Mesendoderm (in vitro differentiated cells): ENCODE results near the gene GAD1.

ENCODE experiments used
- DNase-seq: peaks from one replicate; pipeline ENCODE4 v3.0.0; 2013
- H2AK5ac ChIP-seq: 2 replicates; pipeline ENCODE4 v1.6.1; 2013; ENCODE audit warnings: low read length, inconsistent platforms
- H2BK120ac ChIP-seq: 2 replicates; pipeline ENCODE4 v1.6.1; 2013; ENCODE audit warnings: low read depth, mild to moderate bottlenecking, low read length, moderate library complexity, mixed read lengths
- H2BK15ac ChIP-seq: replicated peaks from 2 replicates; pipeline ENCODE4 v1.6.1; 2013; ENCODE audit warnings: low read depth, mild to moderate bottlenecking, moderate library complexity
- H2BK5ac ChIP-seq: 2 replicates; pipeline ENCODE4 v1.6.1; 2013; ENCODE audit warnings: low read length, inconsistent platforms
- H3K18ac ChIP-seq: 2 replicates; pipeline ENCODE4 v1.6.1; 2013; ENCODE audit warnings: mild to moderate bottlenecking, low read length, mixed read lengths
- H3K23ac ChIP-seq: one replicate; pipeline ENCODE4 v1.6.1; 2013; ENCODE audit warnings: low read length
- H3K27ac ChIP-seq: 2 replicates; pipeline ENCODE4 v1.5.1; 2013; ENCODE audit warnings: low read depth, mild to moderate bottlenecking, inconsistent platforms, low read length, moderate library complexity
- H3K27me3 ChIP-seq: 2 replicates; pipeline ENCODE4 v1.6.1; 2013; ENCODE audit warnings: low read length, control low read depth, mild to moderate bottlenecking, inconsistent platforms; ENCODE audit not compliant: insufficient read depth, poor library complexity
- H3K36me3 ChIP-seq: 2 replicates; pipeline ENCODE4 v1.6.1; 2013; ENCODE audit warnings: low read length, inconsistent platforms; ENCODE audit not compliant: control insufficient read depth, insufficient read depth
- H3K4ac ChIP-seq: one replicate; pipeline ENCODE4 v1.6.1; 2013; ENCODE audit warnings: low read depth, mild to moderate bottlenecking, low read length, moderate library complexity
- H3K4me1 ChIP-seq: 2 replicates; pipeline ENCODE4 v1.6.1; 2013; ENCODE audit warnings: low read depth, low read length, inconsistent platforms; ENCODE audit not compliant: control insufficient read depth
- H3K4me2 ChIP-seq: 2 replicates; pipeline ENCODE4 v1.6.1; 2013; ENCODE audit warnings: low read length
- H3K4me3 ChIP-seq: 2 replicates; pipeline ENCODE4 v1.5.1; 2013; ENCODE audit warnings: mild to moderate bottlenecking, low read length
- H3K56ac ChIP-seq: one replicate; pipeline ENCODE4 v1.6.1; 2013; ENCODE audit warnings: low read length
- H3K79me1 ChIP-seq: 2 replicates; pipeline ENCODE4 v1.6.1; 2013; ENCODE audit warnings: low read length, inconsistent platforms
- H3K79me2 ChIP-seq: 2 replicates; pipeline ENCODE4 v1.6.1; 2013; ENCODE audit warnings: mild to moderate bottlenecking, low read length; ENCODE audit not compliant: control insufficient read depth, insufficient read depth
- H3K9ac ChIP-seq: 2 replicates; pipeline ENCODE4 v1.6.1; 2013; ENCODE audit warnings: low read length, inconsistent platforms
- H4K5ac ChIP-seq: one replicate; pipeline ENCODE4 v1.6.1; 2013; ENCODE audit warnings: low read length
- H4K8ac ChIP-seq: one replicate; pipeline ENCODE4 v1.6.1; 2013; ENCODE audit warnings: low read depth, mild to moderate bottlenecking, control low read depth, low read length, moderate library complexity
- WGBS: extraction: QIAGEN DNeasy Blood & Tissue Kit; methylation state at CpG from one replicate; pipeline ENCODE4 v1.1.7; 2013; ENCODE audit warnings: low lambda C conversion rate, missing lambda C conversion rate; ENCODE audit not compliant: insufficient coverage; ENCODE audit errors: extremely low coverage; 5-methylcytosine and 5-hydroxymethylcytosine counted together

Gene GAD1

GRCh38 chr2:170819680-170820664, 3.3 kb downstream of the GAD1 start:
- Histone ChIP-seq H3K4me3 (no peak overlapping the region), H2BK120ac (no peak overlapping the region), H3K27me3 (no peaks in the 10 kb centered on the region), H4K8ac (no peak overlapping the region), H3K79me1 (no peaks in the 10 kb centered on the region), H3K36me3 (no peaks in the 10 kb centered on the region), H3K4me2 (peak overlapping the region; percentile 36), H3K18ac (peak overlapping the region; percentile 16), H3K4me1 (peaks cover 20% of the 10 kb centered on the region), H2BK5ac (no peak overlapping the region), H2BK15ac (no peak overlapping the region), H3K9ac (peak overlapping the region; percentile 47), H3K23ac (peak overlapping the region; percentile 73), H4K5ac (no peak overlapping the region), H3K56ac (peak overlapping the region; percentile 59), H2AK5ac (no peak overlapping the region), H3K79me2 (peaks cover 5% of the 10 kb centered on the region), H3K27ac (no peak overlapping the region), H3K4ac (no peak overlapping the region)
- no CpG with 5 or more reads among the region's 45 CpGs for WGBS
- peak; percentile 90 for DNase-seq

GRCh38 chr2:170820757-170821530, 4.3 kb downstream of the GAD1 start:
- no peaks in the 10 kb centered on the region for H3K27me3 ChIP-seq
- no CpG with 5 or more reads among the region's 18 CpGs for WGBS
- no peak overlapping the region for H4K8ac ChIP-seq
- peak overlapping the region; percentile 42 for H3K18ac ChIP-seq
- peak overlapping the region; percentile 98 for H3K4me2 ChIP-seq
- H3K36me3 ChIP-seq: no peaks in the 10 kb centered on the region
- H3K23ac ChIP-seq: no peak overlapping the region
- no peak overlapping the region for H4K5ac ChIP-seq
- no peak overlapping the region for H2BK5ac ChIP-seq
- no peaks in the 10 kb centered on the region for H3K79me1 ChIP-seq
- no peak overlapping the region for H2BK15ac ChIP-seq
- H3K4ac ChIP-seq: no peak overlapping the region
- peak overlapping the region; percentile 89 for H3K56ac ChIP-seq
- no peak overlapping the region for H2BK120ac ChIP-seq
- H3K27ac ChIP-seq: no peak overlapping the region
- peak overlapping the region; percentile 43 for H3K9ac ChIP-seq
- H3K4me3 ChIP-seq: no peak overlapping the region
- DNase-seq: peak; percentile 67
- H2AK5ac ChIP-seq: peak overlapping the region; percentile 41
- peaks cover 5% of the 10 kb centered on the region for H3K79me2 ChIP-seq
- peaks cover 20% of the 10 kb centered on the region for H3K4me1 ChIP-seq

GRCh38 chr2:170821531-170822289, 5.0 kb downstream of the GAD1 start:
- DNase-seq: peak; percentile 46
- H3K9ac ChIP-seq: peak overlapping the region; percentile 78
- peak overlapping the region; percentile 42 for H3K18ac ChIP-seq
- H4K8ac ChIP-seq: no peak overlapping the region
- H3K4ac ChIP-seq: no peak overlapping the region
- peak overlapping the region; percentile 98 for H3K4me2 ChIP-seq
- no peak overlapping the region for H2AK5ac ChIP-seq
- H3K79me2 ChIP-seq: peaks cover 4% of the 10 kb centered on the region
- H2BK5ac ChIP-seq: no peak overlapping the region
- no peak overlapping the region for H4K5ac ChIP-seq
- peak overlapping the region; percentile 45 for H3K23ac ChIP-seq
- peaks cover 20% of the 10 kb centered on the region for H3K4me1 ChIP-seq
- no peaks in the 10 kb centered on the region for H3K27me3 ChIP-seq
- no peak overlapping the region for H2BK15ac ChIP-seq
- H3K79me1 ChIP-seq: no peaks in the 10 kb centered on the region
- H3K36me3 ChIP-seq: no peaks in the 10 kb centered on the region
- no CpG with 5 or more reads among the region's 40 CpGs for WGBS
- H3K4me3 ChIP-seq: peak overlapping the region; percentile 41
- H2BK120ac ChIP-seq: no peak overlapping the region
- H3K27ac ChIP-seq: no peak overlapping the region
- peak overlapping the region; percentile 89 for H3K56ac ChIP-seq

GRCh38 chr2:170822290-170823087, 5.8 kb downstream of the GAD1 start:
- Histone ChIP-seq H3K36me3 (no peaks in the 10 kb centered on the region), H3K4me3 (no peak overlapping the region), H2BK15ac (no peak overlapping the region), H3K9ac (peak overlapping the region; percentile 78), H3K4me1 (peaks cover 20% of the 10 kb centered on the region), H3K79me1 (no peaks in the 10 kb centered on the region), H3K4me2 (peak overlapping the region; percentile 98), H3K56ac (peak overlapping the region; percentile 89), H2BK5ac (no peak overlapping the region), H2AK5ac (no peak overlapping the region), H3K4ac (no peak overlapping the region), H4K8ac (no peak overlapping the region), H3K18ac (peak overlapping the region; percentile 65), H3K79me2 (peaks cover 4% of the 10 kb centered on the region), H4K5ac (no peak overlapping the region), H3K27ac (no peak overlapping the region), H3K23ac (no peak overlapping the region), H2BK120ac (no peak overlapping the region), H3K27me3 (no peaks in the 10 kb centered on the region)
- DNase-seq: peak; percentile 74
- WGBS: no CpG with 5 or more reads among the region's 43 CpGs
